Measurements from ENCODE around the gene LNX1.

The LNX1 gene

DNA sequence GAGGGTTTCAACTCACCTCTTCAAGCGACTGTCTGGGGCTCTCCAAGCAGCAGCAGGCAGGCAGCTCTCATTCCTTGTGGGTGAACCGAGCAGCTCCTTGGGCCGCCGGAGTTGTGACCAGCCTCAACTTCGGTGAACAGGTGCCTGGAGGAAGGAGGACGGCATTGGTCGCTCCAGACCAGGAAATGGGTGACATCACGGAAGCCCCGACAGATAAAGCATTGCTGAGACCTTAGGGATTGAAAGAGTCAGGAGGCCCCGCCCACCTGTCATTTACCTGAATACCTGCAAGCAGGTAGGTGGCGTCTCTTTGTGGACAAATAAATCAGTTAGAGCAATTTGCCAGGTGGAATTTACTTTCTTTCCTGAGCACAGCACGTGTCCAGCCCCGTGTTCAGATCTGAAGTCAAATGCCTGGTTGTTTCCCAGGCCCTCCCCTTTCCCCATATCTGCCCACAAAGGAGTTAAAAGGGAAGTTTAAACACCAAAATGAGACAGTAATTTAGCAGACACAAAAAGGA lies at the start of gene LNX1:
Gene LNX1 (minus strand): TSS at position 115 of the 521 bp plus-strand sequence. CDS start 17,484 bp downstream, outside the sequence.
- DNase-seq (ENCODE audit: low read depth): no peak

DNA sequence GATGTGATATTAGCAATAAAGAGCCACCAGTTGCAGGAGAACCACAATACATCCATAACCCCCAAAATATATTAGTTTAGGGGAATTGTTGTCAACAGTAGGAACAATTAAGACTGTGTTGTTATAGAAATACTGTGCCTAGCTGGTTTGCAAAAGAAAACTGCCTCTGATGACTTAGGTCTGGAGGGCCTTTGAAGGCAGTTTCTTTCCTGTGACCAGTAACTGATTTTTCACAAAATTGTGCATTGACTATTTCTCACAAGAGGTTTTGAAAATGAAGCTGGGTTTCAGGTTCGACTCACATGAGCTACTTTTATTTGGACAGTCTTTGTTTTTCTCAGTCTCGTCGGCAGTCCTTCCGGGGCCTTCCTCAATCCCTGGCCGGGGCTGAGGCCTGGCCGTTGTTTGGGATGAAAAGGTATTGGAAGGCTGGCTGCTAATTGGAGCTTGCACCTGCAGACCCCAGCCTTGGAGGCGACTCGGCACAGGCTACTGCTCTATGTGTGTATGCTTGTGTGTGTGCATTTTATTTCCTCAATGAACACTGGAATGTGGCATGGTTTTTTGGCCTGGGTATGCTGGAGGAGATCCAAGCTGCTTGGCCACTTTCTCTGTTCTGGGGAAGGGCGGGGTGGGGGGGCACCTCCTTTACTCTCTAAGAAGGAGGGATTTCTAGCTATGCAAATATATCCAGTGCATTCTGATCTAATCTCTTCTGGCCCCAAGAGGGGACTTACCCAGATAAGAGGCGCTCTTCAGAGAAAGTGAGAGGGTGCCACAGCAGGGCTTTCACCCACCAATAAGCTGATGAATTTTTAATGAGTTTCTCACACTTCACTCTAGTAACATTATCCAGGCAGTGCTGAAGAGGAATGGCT lies 49.5 kb upstream of the LNX1 start:
- DNase-seq (ENCODE audit: low read depth): no peak

DNA sequence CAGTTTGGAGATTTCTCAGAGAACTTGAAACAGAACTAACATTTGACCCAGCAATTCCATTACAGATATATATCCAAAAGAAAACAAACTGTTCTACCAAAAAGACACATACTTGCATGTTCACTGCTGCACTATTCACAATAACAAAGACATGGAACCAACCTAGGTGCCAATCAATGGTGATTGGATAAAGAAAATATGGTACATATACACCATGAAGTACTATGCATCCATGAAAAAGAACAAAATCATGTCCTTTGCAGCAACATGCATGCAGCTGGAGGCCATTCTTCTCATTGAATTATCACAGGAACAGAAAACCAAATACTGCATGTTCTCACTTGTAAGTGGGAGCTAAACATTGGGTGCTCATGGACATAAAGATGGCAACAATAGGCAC lies 47.6 kb upstream of the LNX1 start:
- DNase-seq (ENCODE audit: low read depth): no peak

DNA sequence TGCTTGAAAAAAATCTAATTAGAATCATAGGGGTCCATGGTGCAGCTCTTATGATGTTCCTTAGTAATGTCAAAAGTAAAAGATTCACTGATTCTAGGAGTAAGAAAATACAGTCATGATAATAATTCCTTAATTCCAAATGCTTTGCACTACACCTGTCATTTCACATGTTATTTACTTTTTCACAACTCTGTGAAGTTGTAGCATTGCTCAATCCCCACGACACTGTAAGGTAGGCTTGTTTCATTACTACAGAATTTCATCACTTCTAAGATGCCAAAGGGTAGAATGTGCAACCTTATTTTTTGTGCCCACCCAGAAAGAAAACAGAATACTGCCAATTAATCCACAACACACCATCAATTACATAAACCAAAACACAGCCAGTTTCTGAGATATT lies 46.1 kb upstream of the LNX1 start:
- DNase-seq (ENCODE audit: low read depth): no peak

DNA sequence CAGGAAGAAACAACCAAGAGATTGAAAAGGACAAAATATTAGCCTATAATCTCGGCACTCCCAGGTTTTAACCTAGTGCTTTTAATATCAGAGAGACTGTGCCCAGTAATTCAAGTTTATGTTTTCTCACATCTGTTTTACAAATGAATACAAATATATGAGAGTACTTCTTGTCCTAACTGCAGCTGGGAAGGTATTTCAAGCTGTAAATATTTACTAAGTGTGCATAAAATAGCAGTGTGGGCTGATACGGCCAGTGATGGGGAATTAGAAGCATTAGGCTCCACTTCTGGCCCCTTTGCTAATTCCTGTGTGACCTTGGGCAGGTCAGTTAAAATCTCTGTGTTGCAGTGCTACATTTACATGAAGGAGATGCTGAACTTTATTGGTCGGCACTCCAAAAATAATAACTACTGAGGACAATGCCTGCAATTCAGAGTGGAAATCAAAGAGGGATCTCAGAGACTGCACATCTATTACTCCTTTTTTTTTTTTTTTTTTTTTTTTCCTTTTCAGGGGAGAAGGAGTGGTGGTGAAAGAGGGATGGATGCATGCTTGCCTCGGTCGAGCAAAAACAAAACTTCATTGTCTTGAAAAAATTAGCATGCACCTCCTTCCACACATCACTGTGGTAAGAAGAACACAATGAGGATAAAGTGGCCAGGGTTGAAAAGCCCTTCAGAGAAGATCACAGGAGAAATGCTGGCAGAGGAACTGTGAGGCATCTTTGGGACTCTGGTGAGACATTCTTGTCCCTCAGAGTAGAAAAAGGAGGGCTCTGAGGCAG lies 44.6 kb upstream of the LNX1 start:
- DNase-seq (ENCODE audit: low read depth): no peak

DNA sequence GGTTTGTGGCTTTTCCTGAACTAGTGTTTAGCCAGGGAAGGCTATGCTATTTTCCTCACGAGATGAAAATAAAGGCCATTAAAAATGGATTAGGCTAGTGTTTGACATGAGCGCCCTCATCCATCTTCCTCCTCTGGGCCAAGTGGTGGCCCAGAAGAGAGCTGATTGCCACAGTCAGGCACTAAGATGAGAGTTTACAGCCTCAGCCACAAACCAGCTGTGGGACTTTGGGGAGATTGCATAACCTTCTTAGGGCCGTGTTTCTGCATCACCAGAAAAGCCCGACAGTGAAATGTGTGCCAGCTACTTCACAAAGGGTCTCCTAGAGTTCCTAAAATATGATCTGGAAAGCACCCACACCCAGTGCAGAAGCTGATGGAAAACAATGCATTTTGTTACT lies 42.3 kb upstream of the LNX1 start:
- DNase-seq (ENCODE audit: low read depth): no peak

DNA sequence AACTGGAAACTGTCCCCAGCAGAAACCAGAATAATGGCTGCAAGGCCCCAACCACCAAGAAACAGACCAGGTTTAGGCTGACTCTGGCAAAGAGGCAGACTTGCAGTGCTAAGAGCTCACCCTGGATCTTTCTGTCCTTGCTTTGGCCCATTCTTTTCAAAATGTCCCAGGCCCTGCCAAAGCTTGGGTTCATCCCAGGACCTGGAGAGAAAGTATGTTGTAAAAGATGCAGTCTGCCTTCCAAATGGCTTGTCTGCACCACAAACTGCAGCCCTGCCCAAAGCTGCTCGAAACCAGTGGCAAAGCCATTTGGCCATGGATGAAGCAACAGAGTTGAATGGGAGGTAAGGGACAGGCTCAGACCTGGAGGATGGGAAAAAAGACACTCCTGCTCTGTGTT lies 38.0 kb upstream of the LNX1 start:
- DNase-seq (ENCODE audit: low read depth): no peak

DNA sequence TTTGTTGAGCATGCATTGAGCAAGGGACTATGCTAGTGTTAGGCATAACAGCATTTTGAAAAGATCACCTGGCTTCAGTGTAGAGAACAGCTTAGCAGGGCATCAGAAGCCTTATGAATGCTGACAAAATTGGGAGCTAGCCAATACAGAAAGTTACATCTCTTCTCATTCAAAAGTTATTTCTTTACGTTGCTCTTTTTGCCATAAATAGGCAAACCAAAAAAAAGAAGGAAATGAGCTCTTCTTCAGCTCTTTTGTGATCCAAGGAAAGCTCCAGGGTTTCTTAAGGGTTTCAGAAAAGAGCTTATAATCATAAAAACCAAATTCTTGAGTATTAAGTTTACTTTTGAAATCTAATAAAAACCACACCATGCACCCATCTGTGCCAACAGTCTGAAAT lies 35.2 kb upstream of the LNX1 start:
- DNase-seq (ENCODE audit: low read depth): no peak

DNA sequence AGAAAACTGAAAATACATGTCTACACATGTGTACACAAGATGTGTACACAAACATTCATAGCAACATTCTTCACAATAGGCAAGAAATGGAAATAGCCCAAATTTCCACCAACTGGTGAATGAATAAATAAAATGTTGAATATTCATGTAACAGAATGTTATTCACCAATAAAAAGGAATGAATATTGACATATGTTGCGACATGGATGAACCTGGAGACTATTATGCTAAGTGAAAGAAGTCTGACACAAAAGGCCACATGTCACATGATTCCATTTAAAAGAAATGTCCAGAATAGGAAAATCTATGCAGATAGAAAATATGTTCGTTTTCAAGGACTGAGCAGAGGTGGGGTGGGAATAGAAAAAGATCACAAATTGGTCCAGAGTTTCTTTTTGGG lies 34.6 kb upstream of the LNX1 start:
- DNase-seq (ENCODE audit: low read depth): no peak

DNA sequence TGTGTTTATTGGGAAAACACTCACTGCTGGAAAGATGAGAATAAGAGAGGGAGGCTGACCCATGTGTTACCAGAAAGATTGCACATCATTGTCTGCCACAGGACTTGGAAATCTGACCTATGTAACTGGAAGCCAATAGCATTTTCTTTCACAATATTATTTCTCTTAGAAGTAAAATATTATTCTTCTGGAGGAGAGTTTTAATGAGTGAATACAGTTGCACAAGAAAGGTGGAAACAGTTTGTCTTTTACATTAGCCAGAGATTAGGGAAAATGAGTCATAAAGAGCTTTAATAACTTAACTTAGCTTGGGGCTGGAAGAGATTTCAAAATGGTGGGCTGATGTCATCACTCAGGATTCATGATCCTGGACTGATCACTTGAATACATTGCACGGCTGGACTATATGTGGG lies 31.5 kb upstream of the LNX1 start:
- DNase-seq (ENCODE audit: low read depth): no peak

DNA sequence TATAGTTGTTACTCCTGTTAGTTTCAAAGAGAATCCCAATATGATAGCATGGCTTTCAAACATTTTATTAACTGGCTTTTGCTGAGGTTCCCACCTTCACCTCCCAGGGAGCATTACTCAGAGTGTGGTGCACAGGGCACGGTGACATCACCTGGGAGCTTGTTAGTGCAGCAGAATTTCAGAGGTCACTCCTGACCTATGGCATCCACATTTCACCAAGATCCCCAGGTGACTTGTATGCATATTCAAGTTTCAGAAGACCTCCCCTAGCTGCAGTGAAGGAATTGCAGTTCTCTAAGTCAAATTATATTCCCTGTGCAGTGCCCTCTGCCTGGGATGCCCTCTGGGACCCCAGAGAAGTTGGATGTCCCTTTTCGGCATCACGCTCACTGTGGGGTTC lies 29.7 kb upstream of the LNX1 start:
- no peak for DNase-seq (ENCODE audit: low read depth)

DNA sequence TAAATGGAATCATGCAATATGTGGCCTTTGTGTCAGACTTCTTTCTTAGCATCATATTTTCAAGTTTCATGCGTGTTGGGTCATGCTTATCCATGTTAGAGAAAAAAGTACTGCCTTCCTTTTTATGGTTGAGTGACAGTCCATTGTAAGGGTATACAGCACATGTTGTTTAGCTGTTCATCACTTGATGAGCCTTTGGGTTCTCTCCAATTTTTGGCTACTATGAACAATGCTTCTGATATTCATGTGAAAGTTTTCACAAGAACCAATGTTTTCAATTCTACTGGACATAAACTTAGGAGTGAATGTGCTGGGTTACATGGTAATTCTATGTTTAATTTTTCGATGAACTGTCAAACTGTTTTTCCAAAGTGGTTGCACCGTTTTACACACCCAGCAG lies 28.1 kb upstream of the LNX1 start:
- DNase-seq (ENCODE audit: low read depth): no peak

DNA sequence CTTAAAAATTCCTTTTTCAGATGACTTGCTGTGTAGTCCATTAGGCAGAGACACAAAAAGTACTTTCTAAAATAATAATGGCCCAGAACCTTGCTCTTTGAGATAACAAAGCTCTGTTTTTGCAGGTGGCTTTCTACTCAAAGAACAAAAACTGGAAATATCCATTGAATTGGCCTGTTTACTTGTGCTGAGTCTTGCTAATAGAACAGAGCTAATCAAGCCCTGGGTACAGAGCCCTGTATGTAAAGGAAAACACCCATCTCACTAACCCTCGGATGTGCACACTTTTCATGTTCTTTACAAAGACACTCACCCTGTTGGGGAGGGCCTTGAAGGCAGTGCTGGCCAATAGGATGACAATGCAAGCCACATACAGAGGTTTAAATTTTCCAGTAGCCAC lies 27.0 kb upstream of the LNX1 start:
- no peak for DNase-seq (ENCODE audit: low read depth)

DNA sequence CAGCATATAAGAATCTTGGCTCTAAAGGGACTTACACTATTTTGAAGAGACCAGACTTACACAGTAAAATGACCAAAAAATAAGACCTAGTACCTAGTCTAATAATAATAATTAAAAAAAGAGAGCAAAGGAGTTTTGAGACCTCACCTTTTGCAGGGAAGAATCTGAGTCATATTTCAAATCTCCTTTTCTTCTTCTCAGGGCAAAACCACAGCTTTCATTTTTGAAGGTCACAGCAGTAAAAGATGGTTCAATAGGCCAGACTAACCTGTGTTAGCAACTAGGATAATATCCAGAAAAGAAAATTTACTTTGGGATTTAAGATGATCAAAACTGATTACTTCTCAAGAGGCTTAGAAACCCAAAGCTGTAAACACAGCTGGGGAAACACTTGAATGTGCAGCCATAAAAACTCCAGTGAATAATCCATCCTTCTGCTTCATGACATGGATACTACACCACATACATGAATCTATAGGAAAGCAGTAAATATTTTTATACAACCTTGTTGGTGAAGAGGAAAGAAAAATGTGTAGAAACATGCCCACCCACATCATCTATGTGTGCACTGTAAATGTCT lies 25.9 kb upstream of the LNX1 start:
- DNase-seq (ENCODE audit: low read depth): no peak

DNA sequence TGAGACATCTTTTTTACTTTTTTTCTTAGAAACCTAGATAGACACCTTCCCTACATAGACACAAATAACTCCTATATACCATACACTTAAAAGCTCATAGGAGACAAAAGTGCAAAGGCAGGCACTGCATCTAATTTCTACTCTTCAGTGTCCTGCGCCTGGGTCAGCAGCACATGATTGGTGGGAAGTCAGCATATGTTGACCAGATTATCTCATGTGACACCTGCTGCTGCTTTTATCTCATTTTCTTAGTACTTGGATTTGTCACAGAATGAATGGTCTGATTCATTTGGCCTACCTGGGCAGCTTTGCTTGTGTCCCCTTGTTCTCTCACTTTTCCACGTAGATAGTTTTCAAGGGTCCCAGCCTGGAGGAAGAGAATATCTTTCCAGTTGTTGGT lies 24.9 kb upstream of the LNX1 start:
- no peak for DNase-seq (ENCODE audit: low read depth)

DNA sequence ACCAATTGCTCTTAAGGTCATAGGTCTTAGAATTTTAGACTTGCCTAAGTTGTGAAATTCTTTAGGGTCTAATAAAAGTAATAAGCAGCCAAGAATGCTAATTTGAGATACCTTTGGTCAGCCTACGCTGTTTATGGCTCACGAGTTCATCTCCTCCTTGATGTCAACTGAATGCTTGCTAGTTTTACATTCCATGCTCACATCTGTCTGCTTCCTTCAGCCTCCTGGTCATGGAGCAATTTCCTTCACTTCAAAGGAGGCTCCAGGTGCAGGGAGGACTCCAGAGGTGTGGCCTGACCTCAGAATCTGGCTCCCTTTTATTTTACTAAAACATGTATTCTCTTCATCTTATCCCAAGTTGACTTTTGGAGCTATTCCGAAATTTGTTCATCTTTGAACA lies 23.3 kb upstream of the LNX1 start:
- no peak for DNase-seq (ENCODE audit: low read depth)

DNA sequence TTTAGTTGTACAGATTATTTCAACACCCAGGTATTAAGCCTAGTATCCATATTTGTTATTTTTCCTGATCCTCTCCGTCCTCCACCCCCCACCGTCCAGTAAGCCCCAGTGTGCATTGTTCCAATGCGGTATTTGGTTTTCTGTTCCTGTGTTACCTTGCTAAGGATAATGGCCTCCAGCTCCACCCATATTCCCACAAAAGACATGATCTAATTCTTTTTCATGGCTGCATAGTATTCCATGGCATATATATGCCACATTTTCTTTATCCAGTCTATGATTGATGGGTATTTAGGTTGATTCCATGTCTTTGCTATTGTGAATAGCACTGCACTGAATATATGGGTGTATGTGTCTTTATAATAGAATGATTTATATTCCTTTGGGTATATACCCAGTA lies 22.1 kb upstream of the LNX1 start:
- DNase-seq (ENCODE audit: low read depth): no peak

DNA sequence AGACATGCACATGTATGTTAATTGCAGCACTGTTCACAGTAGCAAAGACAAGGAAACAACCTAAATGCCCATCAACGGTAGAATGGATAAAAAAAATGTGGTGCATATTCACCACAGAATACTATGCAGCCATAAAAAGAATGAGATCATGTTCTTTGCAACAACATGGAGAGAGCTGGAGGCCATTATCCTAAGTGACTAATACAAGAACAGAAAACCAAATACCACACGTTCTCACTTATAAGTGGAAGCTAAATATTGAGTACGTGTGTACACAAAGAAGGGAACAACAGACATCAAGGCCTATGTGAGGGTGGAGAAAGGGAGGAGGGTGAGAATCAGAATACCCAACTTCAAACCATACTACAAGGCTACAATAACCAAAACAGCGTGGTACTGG lies 17.4 kb upstream of the LNX1 start:
- no peak for DNase-seq (ENCODE audit: low read depth)

DNA sequence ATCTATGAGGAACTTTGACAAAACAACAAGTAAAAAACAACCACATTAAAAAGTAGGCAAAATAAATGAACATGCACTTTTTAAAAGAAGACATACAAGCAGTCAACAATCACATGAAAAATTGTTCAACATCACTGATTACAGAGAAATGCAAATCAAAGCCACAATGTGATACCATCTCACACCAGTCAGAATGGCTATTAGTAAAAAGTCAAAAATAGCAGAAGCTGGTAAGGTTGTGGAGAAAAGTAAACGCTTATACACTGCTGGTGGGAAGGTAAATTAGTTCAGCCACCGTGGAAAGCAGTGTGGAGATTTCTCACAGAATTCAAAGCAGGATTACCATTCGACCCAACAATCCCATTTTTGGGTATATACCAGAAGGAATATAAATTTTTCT lies 17.0 kb upstream of the LNX1 start:
- DNase-seq (ENCODE audit: low read depth): no peak

DNA sequence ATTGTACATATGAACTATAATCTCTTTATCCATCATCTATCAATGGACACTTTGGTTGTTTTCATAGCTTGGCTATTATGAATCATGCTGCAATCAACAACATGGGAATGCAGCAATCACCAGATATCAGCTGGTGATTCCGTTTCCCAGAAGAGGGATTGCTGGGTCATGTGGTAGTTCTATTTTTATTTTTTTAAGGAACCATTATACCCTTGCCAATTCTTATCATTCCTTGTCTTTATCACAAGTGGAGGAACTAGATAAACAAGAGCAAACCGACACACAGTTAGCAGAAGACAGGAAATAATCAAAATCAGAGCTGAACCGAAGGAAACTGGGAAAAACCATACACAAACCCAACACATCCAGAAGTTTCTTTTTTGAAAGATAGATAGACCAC lies 14.5 kb upstream of the LNX1 start:
- DNase-seq (ENCODE audit: low read depth): no peak

DNA sequence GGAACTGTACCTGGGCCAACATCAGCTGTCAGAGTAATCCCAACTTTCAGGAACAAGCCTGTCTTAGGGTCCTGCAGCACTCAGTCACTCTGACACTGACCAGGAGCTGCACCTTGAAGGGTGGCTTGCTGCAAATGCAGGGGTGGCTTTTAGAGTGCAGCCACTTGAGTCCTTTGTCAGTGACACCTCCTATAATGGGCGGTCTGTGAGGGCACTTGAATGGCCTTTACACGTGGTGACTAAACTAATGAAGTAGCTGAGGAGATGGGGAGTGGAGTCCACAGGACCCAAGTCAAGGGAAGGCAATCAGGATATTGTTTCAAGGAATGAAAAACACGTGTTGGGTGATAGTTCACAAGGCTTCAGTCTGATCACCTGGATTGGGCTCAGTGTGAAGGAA lies 11.1 kb upstream of the LNX1 start:
- DNase-seq (ENCODE audit: low read depth): no peak

DNA sequence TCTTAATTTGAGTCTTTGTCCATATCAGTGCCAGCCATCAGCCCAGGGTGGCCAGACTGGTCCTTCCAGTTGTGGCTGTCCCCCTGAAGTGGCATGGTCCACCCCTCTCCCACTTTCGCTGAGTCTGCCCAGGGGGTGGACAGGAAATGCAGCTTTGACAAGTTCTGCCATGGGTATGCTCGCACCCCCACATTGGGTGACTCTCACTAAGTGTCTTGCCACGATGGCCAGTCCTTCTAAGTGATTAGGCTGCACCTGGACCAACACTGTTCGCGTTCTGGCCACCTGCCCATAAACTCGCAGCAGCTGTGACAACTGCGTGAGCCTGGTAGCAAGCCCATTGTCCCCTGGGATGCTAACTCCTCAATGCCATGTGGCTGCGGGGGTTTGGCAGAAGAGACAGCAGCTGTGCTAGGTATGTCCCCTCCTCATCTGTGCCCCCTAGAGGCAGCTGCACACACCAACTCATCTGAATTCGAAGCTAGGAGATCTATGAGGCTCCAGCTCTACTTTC lies 10.0 kb upstream of the LNX1 start:
- no peak for DNase-seq (ENCODE audit: low read depth)

DNA sequence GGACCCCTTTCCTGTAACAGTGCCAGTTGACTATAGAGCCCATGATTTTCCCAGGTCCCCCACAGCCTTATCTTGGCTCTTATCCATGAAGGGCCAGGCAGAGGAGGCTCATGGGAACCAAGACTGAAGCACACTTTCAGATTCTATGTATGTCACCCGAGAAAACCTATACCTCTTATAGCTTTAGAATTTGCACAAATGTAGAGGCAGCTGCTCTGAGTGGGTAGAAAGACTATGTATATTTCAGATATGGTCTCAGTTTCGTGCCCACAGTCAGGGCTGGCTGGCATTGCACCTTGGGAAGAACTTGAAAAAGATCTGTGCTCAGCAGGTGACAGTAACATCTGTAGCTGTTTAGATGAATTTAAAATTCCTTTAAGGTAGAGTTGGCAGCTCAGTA lies 8.3 kb upstream of the LNX1 start:
- DNase-seq (ENCODE audit: low read depth): no peak

Data from stimulated activated CD8-positive, alpha-beta memory T cell treated with anti-CD3 and anti-CD28 coated beads, Interleukin-15, amount 100 ng/mL, for 24 hours (primary cell).